IMR-90 (cell line): ENCODE results near the gene PRKAR1A. TPM values are rescaled to one million over a fixed set of nuclear protein-coding genes. Genes with fewer than 3 reads are reported as not detected.

Experiments
- ATAC-seq: fragments of 200-7000 bp; cut with Tn5 transposase; 2 replicates; pipeline ENCODE4 v1.9.1; 2020; ENCODE audit warnings: low read depth, mild to moderate bottlenecking, moderate library complexity
- BruUV-seq: library from RNA; stranded (reverse); fragments of 400-500 nt; replicated peaks from 2 replicates; lab custom pipeline; 2021; lab: Mats Ljungman, UMichigan
- CTCF ChIA-PET: fragments of 300-600 bp; formaldehyde crosslinking; extraction: SDS; loops from one replicate; lab custom pipeline; 2021; ENCODE audit warnings: antibody characterized with exemption; lab: Yijun Ruan, JAX
- POLR2A ChIA-PET: fragments of 300-600 bp; sonication (Branson Sonifier 250); formaldehyde crosslinking; loops from one replicate; lab custom pipeline; 2022; ENCODE audit warnings: antibody characterized with exemption; ENCODE audit not compliant: unreplicated experiment; lab: Charles Lee
- DNase-seq: peaks from one replicate; pipeline ENCODE4 v3.0.0; 2013
- H2AFZ ChIP-seq: replicated peaks from 2 replicates; pipeline ENCODE3; 2013; ENCODE audit warnings: low read length, mild to moderate bottlenecking; ENCODE audit not compliant: poor library complexity
- H2AK5ac ChIP-seq: 2 replicates; pipeline ENCODE4 v1.6.1; 2013; ENCODE audit warnings: low read depth, low read length, inconsistent platforms
- H2AK9ac ChIP-seq: replicated peaks from 2 replicates; pipeline ENCODE3; 2013; ENCODE audit warnings: mild to moderate bottlenecking, low read depth, low read length, moderate library complexity; ENCODE audit not compliant: poor library complexity
- H2BK120ac ChIP-seq: 2 replicates; pipeline ENCODE4 v1.6.1; 2013; ENCODE audit warnings: low read depth, low read length, inconsistent platforms
- H2BK15ac ChIP-seq: 3 replicates; pipeline ENCODE4 v1.6.1; 2013; ENCODE audit warnings: low read depth, low read length, inconsistent platforms
- H2BK20ac ChIP-seq: 2 replicates; pipeline ENCODE4 v1.6.1; 2013; ENCODE audit warnings: low read depth, mild to moderate bottlenecking, inconsistent platforms, low read length, moderate library complexity
- H2BK5ac ChIP-seq: 2 replicates; pipeline ENCODE4 v1.6.1; 2013; ENCODE audit warnings: mild to moderate bottlenecking, low read depth, low read length, inconsistent platforms; ENCODE audit not compliant: poor library complexity, severe bottlenecking
- H3K14ac ChIP-seq: replicated peaks from 2 replicates; pipeline ENCODE4 v1.6.1; 2013; ENCODE audit warnings: low read depth, low read length, inconsistent platforms
- H3K18ac ChIP-seq: 2 replicates; pipeline ENCODE4 v1.6.1; 2013; ENCODE audit warnings: low read depth, low read length, control low read depth
- H3K23ac ChIP-seq: 2 replicates; pipeline ENCODE4 v1.6.1; 2013; ENCODE audit warnings: low read depth, low read length, inconsistent platforms
- H3K27ac ChIP-seq: 2 replicates; pipeline ENCODE4 v1.5.1; 2013; ENCODE audit warnings: mild to moderate bottlenecking, control low read depth, low read length; ENCODE audit not compliant: insufficient read depth
- H3K27me3 ChIP-seq: 2 replicates; pipeline ENCODE4 v1.6.1; 2013; ENCODE audit warnings: low read length; ENCODE audit not compliant: control insufficient read depth, insufficient read depth
- H3K36me3 ChIP-seq: 2 replicates; pipeline ENCODE4 v1.6.1; 2013; ENCODE audit warnings: low read length, mixed read lengths; ENCODE audit not compliant: control insufficient read depth, insufficient read depth
- H3K4ac ChIP-seq: 2 replicates; pipeline ENCODE4 v1.6.1; 2013; ENCODE audit warnings: low read depth, low read length, inconsistent platforms
- H3K4me1 ChIP-seq: 2 replicates; pipeline ENCODE4 v1.6.1; 2013; ENCODE audit warnings: low read length, mixed read lengths; ENCODE audit not compliant: control insufficient read depth, insufficient read depth
- H3K4me2 ChIP-seq: 2 replicates; pipeline ENCODE4 v1.6.1; 2013; ENCODE audit warnings: low read depth, mild to moderate bottlenecking, control low read depth, low read length, moderate library complexity
- H3K4me3 ChIP-seq: 2 replicates; pipeline ENCODE4 v1.5.1; 2013; ENCODE audit warnings: low read depth, mild to moderate bottlenecking, control low read depth, low read length, moderate library complexity; ENCODE audit not compliant: insufficient read depth
- H3K56ac ChIP-seq: 2 replicates; pipeline ENCODE4 v1.6.1; 2013; ENCODE audit warnings: low read length, inconsistent platforms; ENCODE audit not compliant: insufficient read depth; ENCODE audit errors: extremely low read depth
- H3K79me1 ChIP-seq, 2 experiments: 2 replicates each; pipeline ENCODE4 v1.6.1; 2013; ENCODE audit warnings: low read length in 2 of 2, inconsistent platforms in 1 of 2, low read depth in 1 of 2
- H3K9ac ChIP-seq: 2 replicates; pipeline ENCODE4 v1.6.1; 2013; ENCODE audit warnings: low read depth, low read length, control low read depth
- H3K9me1 ChIP-seq: 2 replicates; pipeline ENCODE4 v1.6.1; 2013; ENCODE audit warnings: low read length, inconsistent platforms; ENCODE audit not compliant: insufficient read depth
- H3K9me3 ChIP-seq: 2 replicates; pipeline ENCODE4 v1.6.1; 2013; ENCODE audit warnings: low read length; ENCODE audit not compliant: control insufficient read depth, insufficient read depth
- H4K20me1 ChIP-seq: 2 replicates; pipeline ENCODE4 v1.6.1; 2013; ENCODE audit warnings: low read length, inconsistent platforms; ENCODE audit not compliant: insufficient read depth
- H4K5ac ChIP-seq: 2 replicates; pipeline ENCODE4 v1.6.1; 2013; ENCODE audit warnings: mild to moderate bottlenecking, low read depth, low read length, control low read depth
- H4K8ac ChIP-seq, 2 experiments: 2 replicates each; pipeline ENCODE4 v1.6.1; 2013; ENCODE audit warnings: low read depth in 2 of 2, low read length in 2 of 2, control low read depth in 1 of 2, inconsistent platforms in 1 of 2
- H4K91ac ChIP-seq: 2 replicates; pipeline ENCODE4 v1.6.1; 2013; ENCODE audit warnings: low read depth, low read length, inconsistent platforms; ENCODE audit not compliant: insufficient read depth
- CEBPB ChIP-seq: IDR thresholded peaks from 2 replicates; pipeline ENCODE4 v1.6.1; 2012; ENCODE audit warnings: low read depth, low read length, improper control_type of control experiment
- CHD1 ChIP-seq: IDR thresholded peaks from 2 replicates; pipeline ENCODE4 v1.6.1; 2012; ENCODE audit warnings: low read depth, low read length, improper control_type of control experiment
- CTCF ChIP-seq: conservative IDR thresholded peaks from 2 replicates; pipeline ENCODE4 v1.5.1; 2012; ENCODE audit warnings: mild to moderate bottlenecking, low read depth, low read length, improper control_type of control experiment
- ELK1 ChIP-seq: fragments of 150-350 bp; IDR thresholded peaks from 2 replicates; pipeline ENCODE4 v1.6.1; 2016; ENCODE audit warnings: low read depth, mild to moderate bottlenecking, low read length, moderate library complexity, borderline replicate concordance
- FOS ChIP-seq: fragments of 150-350 bp; IDR thresholded peaks from 2 replicates; pipeline ENCODE4 v1.6.1; 2016; ENCODE audit warnings: low read depth, low read length
- MAZ ChIP-seq: IDR thresholded peaks from 2 replicates; pipeline ENCODE4 v1.6.1; 2012; ENCODE audit warnings: low read depth, mild to moderate bottlenecking, low read length, improper control_type of control experiment, moderate library complexity, borderline replicate concordance
- RCOR1 ChIP-seq: IDR thresholded peaks from 2 replicates; pipeline ENCODE4 v1.6.1; 2012; ENCODE audit warnings: mild to moderate bottlenecking, low read length, improper control_type of control experiment; ENCODE audit not compliant: insufficient replicate concordance
- RFX5 ChIP-seq: IDR thresholded peaks from 2 replicates; pipeline ENCODE4 v1.8.0; 2012; ENCODE audit warnings: low read depth, mild to moderate bottlenecking, low read length, moderate library complexity
- SMC3 ChIP-seq: fragments of 150-350 bp; IDR thresholded peaks from 2 replicates; pipeline ENCODE4 v1.6.1; 2016; ENCODE audit warnings: low read depth, mild to moderate bottlenecking, antibody characterized with exemption, low read length, moderate library complexity
- USF2 ChIP-seq: fragments of 150-350 bp; IDR thresholded peaks from 2 replicates; pipeline ENCODE4 v1.6.1; 2017; ENCODE audit warnings: mild to moderate bottlenecking, antibody characterized with exemption, low read length, low read depth
- WGBS, 2 experiments: methylation state at CpG; one replicate each; pipeline versions ENCODE4 v1.1.5 to v1.1.7; 2013; ENCODE audit warnings: missing lambda C conversion rate in 2 of 2; ENCODE audit not compliant: insufficient read length in 1 of 2; ENCODE audit errors: extremely low coverage in 2 of 2; 5-methylcytosine and 5-hydroxymethylcytosine counted together
- dilution Hi-C: fragments of 300-500 bp; cut with HindIII; formaldehyde crosslinking; loops from one replicate; pipeline ENCODE4 v1.14.3; 2018; ENCODE audit warnings: low sequenced_read_pairs; ENCODE audit not compliant: unreplicated experiment
- in situ Hi-C: fragments of 300-500 bp; cut with MboI; formaldehyde crosslinking; loops from 3 replicates; pipeline ENCODE4 v1.14.3; 2019; ENCODE audit warnings: low sequenced_read_pairs, inconsistent platforms, mixed read lengths
- intact Hi-C: fragments of 100-400 bp; cut with micrococcal nuclease; formaldehyde crosslinking; loops from 2 replicates; pipeline ENCODE4 v1.10.0; 2022
- polyA plus RNA-seq, 3 experiments: library from polyadenylated mRNA; depleted of rRNA; stranded (reverse); fragments of >200 nt; gene quantifications; 2 replicates each; pipeline ENCODE4 v1.2.3, GENCODE V29; 2012; ENCODE audit warnings: low replicate concordance in 1 of 3
- total RNA-seq: library from RNA; depleted of rRNA; stranded (reverse); fragments of >200 nt; gene quantifications from 2 replicates; pipeline ENCODE4 v1.2.3, GENCODE V29; 2012

PRKAR1A gene
- total and polyA plus RNA-seq, 2 of the 4 experiments (the other 2 are of a cell fraction): 145 to 256 TPM

GRCh38 chr17:68592009-68592408, 79.8 kb downstream of the PRKAR1A start:
- WGBS, 2 experiments: no CpG with 5 or more reads among the region's 2 CpGs
- no peak overlapping the region for H3K56ac ChIP-seq
- no peaks in the 10 kb centered on the region for H3K79me1 ChIP-seq
- H3K27me3 ChIP-seq: peaks cover 5% of the 10 kb centered on the region
- in situ Hi-C loops (no loop called here), intact Hi-C loops (no loop called here), dilution Hi-C loops (no loop called here)
- no peak overlapping the region for H4K91ac ChIP-seq
- DNase-seq (no peak), ATAC-seq (no peak)
- no peak overlapping the region for H4K8ac ChIP-seq
- H3K4ac ChIP-seq: no peak overlapping the region
- no peaks in the 10 kb centered on the region for H3K4me1 ChIP-seq
- no peak overlapping the region for H2AK5ac ChIP-seq
- no peak overlapping the region for H2AFZ ChIP-seq
- no peak overlapping the region for H2BK120ac ChIP-seq
- no peak for TF ChIP-seq ELK1
- TF ChIP-seq CEBPB: no peak
- TF ChIP-seq USF2: no peak
- no peak for TF ChIP-seq CHD1
- TF ChIP-seq RFX5: no peak
- no peak for TF ChIP-seq MAZ
- no peak for TF ChIP-seq SMC3
- no peak for TF ChIP-seq FOS
- no peak for TF ChIP-seq CTCF
- TF ChIP-seq RCOR1: no peak
- no TSS peak for BruUV-seq
- no peak overlapping the region for H3K23ac ChIP-seq
- H3K18ac ChIP-seq: no peak overlapping the region
- H3K36me3 ChIP-seq: no peaks in the 10 kb centered on the region
- no peak overlapping the region for H4K5ac ChIP-seq
- H3K4me3 ChIP-seq: no peak overlapping the region
- no peak overlapping the region for H3K9ac ChIP-seq
- ChIA-PET POLR2A (no interaction called here), CTCF (no interaction called here)
- H3K14ac ChIP-seq: no peak overlapping the region
- H3K9me3 ChIP-seq: 0 out of 2 replicates have a peak, but pooled peaks cover 3% of the 10 kb centered on the region
- no peaks in the 10 kb centered on the region for H3K9me1 ChIP-seq
- no peak overlapping the region for H2BK20ac ChIP-seq
- no peak overlapping the region for H2BK15ac ChIP-seq
- no peak overlapping the region for H3K27ac ChIP-seq
- H4K20me1 ChIP-seq: no peaks in the 10 kb centered on the region
- H2AK9ac ChIP-seq: no peak overlapping the region
- H3K4me2 ChIP-seq: no peak overlapping the region
- H2BK5ac ChIP-seq: no peak overlapping the region
